ENCODE results near the gene AQR.

AQR gene

DNA sequence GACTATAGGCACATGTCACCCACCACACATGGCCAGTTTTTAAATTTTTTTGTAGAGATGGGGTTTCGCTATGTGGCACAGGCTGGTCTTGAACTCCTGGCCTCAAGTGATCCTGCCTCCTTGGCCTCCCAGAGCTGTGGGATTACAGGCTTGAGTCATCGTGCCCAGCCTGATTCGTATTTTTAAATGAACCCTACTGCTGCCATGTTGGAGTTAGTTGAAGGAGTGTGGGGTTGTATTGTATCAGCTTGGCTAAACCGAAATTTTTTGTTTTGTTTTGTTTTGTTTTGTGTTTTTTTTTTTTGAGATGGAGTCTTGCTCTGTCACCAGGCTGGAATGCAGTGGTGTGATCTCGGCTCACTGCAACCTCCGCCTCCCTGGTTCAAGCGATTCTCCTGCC lies 30.4 kb upstream of the AQR start:
- TF ChIP-seq, protein P1, sequence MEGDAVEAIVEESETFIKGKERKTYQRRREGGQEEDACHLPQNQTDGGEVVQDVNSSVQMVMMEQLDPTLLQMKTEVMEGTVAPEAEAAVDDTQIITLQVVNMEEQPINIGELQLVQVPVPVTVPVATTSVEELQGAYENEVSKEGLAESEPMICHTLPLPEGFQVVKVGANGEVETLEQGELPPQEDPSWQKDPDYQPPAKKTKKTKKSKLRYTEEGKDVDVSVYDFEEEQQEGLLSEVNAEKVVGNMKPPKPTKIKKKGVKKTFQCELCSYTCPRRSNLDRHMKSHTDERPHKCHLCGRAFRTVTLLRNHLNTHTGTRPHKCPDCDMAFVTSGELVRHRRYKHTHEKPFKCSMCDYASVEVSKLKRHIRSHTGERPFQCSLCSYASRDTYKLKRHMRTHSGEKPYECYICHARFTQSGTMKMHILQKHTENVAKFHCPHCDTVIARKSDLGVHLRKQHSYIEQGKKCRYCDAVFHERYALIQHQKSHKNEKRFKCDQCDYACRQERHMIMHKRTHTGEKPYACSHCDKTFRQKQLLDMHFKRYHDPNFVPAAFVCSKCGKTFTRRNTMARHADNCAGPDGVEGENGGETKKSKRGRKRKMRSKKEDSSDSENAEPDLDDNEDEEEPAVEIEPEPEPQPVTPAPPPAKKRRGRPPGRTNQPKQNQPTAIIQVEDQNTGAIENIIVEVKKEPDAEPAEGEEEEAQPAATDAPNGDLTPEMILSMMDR (IDR thresholded peaks at IDR 0.05; ENCODE audit: low read depth, low read length), result no peak
- DNase-seq (ENCODE audit: extremely low read depth, low read depth), result no peak

DNA sequence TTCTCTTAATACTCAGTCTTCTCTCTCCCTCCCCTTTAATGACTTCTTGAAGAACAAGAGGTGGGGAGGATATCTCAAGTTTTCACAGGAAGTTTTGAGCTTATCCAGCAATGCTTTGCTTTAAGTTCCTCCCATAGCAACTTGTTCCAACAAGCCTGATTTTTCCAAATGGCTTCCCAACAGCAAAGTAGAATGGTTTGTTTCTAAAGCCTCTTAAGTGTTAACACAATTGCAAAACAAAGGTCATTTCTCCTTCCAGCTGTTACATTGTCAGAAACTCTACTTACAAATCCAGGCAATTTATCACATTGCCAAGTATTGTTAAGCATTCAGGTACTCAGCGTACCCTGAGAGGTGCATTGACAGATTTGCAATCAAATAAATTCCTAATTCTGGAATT lies 25.4 kb upstream of the AQR start:
- TF ChIP-seq, protein P1 (IDR thresholded peaks at IDR 0.05; ENCODE audit: low read depth, low read length), result no peak
- DNase-seq (ENCODE audit: extremely low read depth, low read depth), result no peak

DNA sequence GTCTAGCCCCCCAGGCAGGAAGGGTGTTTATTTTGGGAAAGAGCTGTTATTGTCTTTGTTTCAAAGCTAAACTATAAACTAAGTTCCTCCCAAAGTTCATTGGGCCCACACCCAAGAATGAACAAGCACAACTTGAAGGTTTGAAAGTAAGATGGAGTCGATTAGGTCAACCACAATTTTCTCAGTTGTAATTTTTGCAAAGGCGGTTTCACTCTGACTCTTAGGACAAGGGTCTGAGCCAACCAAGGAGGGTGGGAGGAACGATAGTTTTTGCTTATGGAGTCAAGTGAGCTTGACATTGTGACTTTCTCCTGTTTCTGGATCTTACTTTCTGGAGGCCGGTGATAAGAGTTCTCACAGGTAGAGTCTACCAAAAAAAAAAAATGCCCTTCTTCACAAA lies 24.3 kb upstream of the AQR start:
- TF ChIP-seq, protein P1 (IDR thresholded peaks at IDR 0.05; ENCODE audit: low read depth, low read length), result no peak
- no peak for DNase-seq (ENCODE audit: extremely low read depth, low read depth)

DNA sequence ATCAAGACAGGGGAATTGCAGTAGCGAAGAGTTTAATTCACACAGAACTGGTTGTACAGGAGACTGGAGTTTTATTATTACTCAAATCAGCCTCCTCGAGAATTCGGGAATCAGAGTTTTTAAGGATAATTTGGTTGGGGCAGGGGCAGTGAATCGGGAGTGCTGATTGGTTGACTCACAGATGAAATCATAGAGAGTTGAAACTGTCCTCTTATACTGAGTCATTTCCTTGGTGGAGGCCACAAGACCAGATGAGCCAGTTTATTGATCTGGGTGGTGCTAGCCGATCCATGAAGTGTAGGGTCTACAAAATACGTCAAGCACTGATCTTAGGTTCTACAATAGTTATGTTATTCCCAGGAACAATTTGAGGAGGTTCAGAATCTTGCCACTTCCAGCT lies 23.9 kb upstream of the AQR start:
- TF ChIP-seq, protein P1 (IDR thresholded peaks at IDR 0.05; ENCODE audit: low read depth, low read length), result no peak

GRCh38 chr15:34988027-34988902 lies 18.7 kb upstream of the AQR start, which contains the start of gene ZNF770:
Gene ZNF770, minus strand, starts transcription at chr15:34988287. Its CDS starts 4,853 bp downstream, at chr15:34983434.
- peak; percentile 54 for DNase-seq (ENCODE audit: extremely low read depth, low read depth)

More for the DNA sequence above, 23.9 kb upstream of the AQR start:
- DNase-seq (ENCODE audit: extremely low read depth, low read depth), result no peak

DNA sequence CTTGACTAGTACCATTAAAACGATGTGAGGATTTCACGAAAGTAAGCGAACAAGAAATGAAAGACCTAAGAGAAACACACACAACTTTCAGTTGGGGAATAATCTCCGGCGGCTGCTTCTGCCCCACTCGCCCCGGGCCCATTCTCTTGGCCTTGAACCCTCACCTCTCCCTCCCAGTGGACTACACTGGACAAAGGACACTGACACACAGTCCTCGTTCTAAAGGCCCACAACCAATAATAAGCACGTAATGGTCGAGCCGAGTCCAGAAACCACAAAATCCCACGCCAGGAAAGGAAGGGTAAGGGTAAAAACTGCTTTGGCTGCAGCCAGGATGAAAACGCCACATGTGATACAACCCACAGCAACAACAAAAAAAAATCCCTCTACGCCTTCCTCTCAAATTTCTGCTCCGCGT lies 18.1 kb upstream of the AQR start:
- DNase-seq (ENCODE audit: extremely low read depth, low read depth), result no peak
- TF ChIP-seq, protein P1 (IDR thresholded peaks at IDR 0.05; ENCODE audit: low read depth, low read length), result no peak

More at GRCh38 chr15:34988027-34988902, 18.7 kb upstream of the AQR start, which contains the start of gene ZNF770:
- TF ChIP-seq, protein P1 (IDR thresholded peaks at IDR 0.05; ENCODE audit: low read depth, low read length), result no peak

- DNase-seq (ENCODE audit: extremely low read depth, low read depth), result no peak
- TF ChIP-seq, protein P1 (IDR thresholded peaks at IDR 0.05; ENCODE audit: low read depth, low read length), result no peak
Observed at GRCh38 chr15:34986771-34987480, 17.4 kb upstream of the AQR start.

All from AG09319 (cell line).